ENCODE measurements around the gene CTNNBL1. TPM values are rescaled to one million over a fixed set of nuclear protein-coding genes. Genes with fewer than 3 reads are reported as not detected.

CTNNBL1 gene
- total and polyA plus RNA-seq, 7 donors, result 26.7 to 44.0 (median 37.9) TPM

- Histone ChIP-seq H3K36me3 (ENCODE audit: insufficient read depth in 1 of 2, low read depth in 1 of 2) (peaks cover 0 to 40% of the 10 kb centered on the region in 2 donors), H3K9me3 (no peaks in the 10 kb centered on the region), H3K4me1 (no peaks in the 10 kb centered on the region), H3K27me3 (ENCODE audit: insufficient read depth in 3 of 3, low read length in 2 of 3) (no peaks in the 10 kb centered on the region), H3K4me3 (no peak overlapping the region), H3K27ac (no peak overlapping the region)
- ATAC-seq (no peak), DNase-seq (no peak)
- intact Hi-C loops (cut with DNase I), result no loop called here
- TF ChIP-seq CTCF (IDR thresholded peaks at IDR 0.05), result no peak
- 94 to 96% (median 95%) methylated on average over 10 of the region's 10 CpGs for WGBS, 3 donors
Measured at GRCh38 chr20:37866051-37866450, 172.2 kb downstream of the CTNNBL1 start.

- Histone ChIP-seq H3K27ac (no peak overlapping the region), H3K4me1 (no peaks in the 10 kb centered on the region), H3K27me3 (ENCODE audit: insufficient read depth in 3 of 3, low read length in 2 of 3) (no peaks in the 10 kb centered on the region), H3K36me3 (ENCODE audit: insufficient read depth in 1 of 2, low read depth in 1 of 2) (peaks cover 0 to 45% of the 10 kb centered on the region in 2 donors), H3K9me3 (no peaks in the 10 kb centered on the region), H3K4me3 (no peak overlapping the region)
- no peak for ATAC-seq
- TF ChIP-seq CTCF (IDR thresholded peaks at IDR 0.05), result no peak
- no peak for DNase-seq
- intact Hi-C loops (cut with DNase I), result no loop called here
- 75 to 91% (median 83%) methylated on average over 15 of the region's 15 CpGs for WGBS, 3 donors
Measured at GRCh38 chr20:37867289-37868195, 173.7 kb downstream of the CTNNBL1 start.

GRCh38 chr20:37868851-37869333 lies 175.1 kb downstream of the CTNNBL1 start:
- Histone ChIP-seq H3K27ac (no peak overlapping the region), H3K36me3 (ENCODE audit: insufficient read depth in 1 of 2, low read depth in 1 of 2) (peaks cover 0 to 49% of the 10 kb centered on the region in 2 donors), H3K4me3 (no peak overlapping the region), H3K9me3 (no peaks in the 10 kb centered on the region), H3K4me1 (no peaks in the 10 kb centered on the region), H3K27me3 (ENCODE audit: insufficient read depth in 3 of 3, low read length in 2 of 3) (no peaks in the 10 kb centered on the region)
- intact Hi-C loops (cut with DNase I), result no loop called here
- DNase-seq (no peak), ATAC-seq (no peak)
- WGBS, 3 donors, result 77 to 78% (median 78%) methylated on average over 3 of the region's 3 CpGs
- TF ChIP-seq CTCF (IDR thresholded peaks at IDR 0.05), result no peak

- ATAC-seq (no peak), DNase-seq (no peak)
- TF ChIP-seq CTCF (IDR thresholded peaks at IDR 0.05), result no peak
- no peak overlapping the region for H3K4me3 ChIP-seq
- no peak overlapping the region for H3K27ac ChIP-seq
- no peaks in the 10 kb centered on the region for H3K27me3 ChIP-seq (ENCODE audit: insufficient read depth in 3 of 3, low read length in 2 of 3)
- H3K36me3 ChIP-seq (ENCODE audit: insufficient read depth in 1 of 2, low read depth in 1 of 2), result peaks cover 0 to 54% of the 10 kb centered on the region in 2 donors
- no peaks in the 10 kb centered on the region for H3K9me3 ChIP-seq
- intact Hi-C loops (cut with DNase I), result no loop called here
- no peaks in the 10 kb centered on the region for H3K4me1 ChIP-seq
- WGBS, 3 donors, result 84 to 92% (median 86%) methylated on average over 6 of the region's 6 CpGs
Measured at GRCh38 chr20:37869334-37869861, 175.6 kb downstream of the CTNNBL1 start.
